ENCODE measurements around the gene SPAG8.
A peak's percentile ranks its signal among the peaks of the same experiment; 100 is the strongest.

Gene SPAG8, protein sequence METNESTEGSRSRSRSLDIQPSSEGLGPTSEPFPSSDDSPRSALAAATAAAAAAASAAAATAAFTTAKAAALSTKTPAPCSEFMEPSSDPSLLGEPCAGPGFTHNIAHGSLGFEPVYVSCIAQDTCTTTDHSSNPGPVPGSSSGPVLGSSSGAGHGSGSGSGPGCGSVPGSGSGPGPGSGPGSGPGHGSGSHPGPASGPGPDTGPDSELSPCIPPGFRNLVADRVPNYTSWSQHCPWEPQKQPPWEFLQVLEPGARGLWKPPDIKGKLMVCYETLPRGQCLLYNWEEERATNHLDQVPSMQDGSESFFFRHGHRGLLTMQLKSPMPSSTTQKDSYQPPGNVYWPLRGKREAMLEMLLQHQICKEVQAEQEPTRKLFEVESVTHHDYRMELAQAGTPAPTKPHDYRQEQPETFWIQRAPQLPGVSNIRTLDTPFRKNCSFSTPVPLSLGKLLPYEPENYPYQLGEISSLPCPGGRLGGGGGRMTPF

DNA sequence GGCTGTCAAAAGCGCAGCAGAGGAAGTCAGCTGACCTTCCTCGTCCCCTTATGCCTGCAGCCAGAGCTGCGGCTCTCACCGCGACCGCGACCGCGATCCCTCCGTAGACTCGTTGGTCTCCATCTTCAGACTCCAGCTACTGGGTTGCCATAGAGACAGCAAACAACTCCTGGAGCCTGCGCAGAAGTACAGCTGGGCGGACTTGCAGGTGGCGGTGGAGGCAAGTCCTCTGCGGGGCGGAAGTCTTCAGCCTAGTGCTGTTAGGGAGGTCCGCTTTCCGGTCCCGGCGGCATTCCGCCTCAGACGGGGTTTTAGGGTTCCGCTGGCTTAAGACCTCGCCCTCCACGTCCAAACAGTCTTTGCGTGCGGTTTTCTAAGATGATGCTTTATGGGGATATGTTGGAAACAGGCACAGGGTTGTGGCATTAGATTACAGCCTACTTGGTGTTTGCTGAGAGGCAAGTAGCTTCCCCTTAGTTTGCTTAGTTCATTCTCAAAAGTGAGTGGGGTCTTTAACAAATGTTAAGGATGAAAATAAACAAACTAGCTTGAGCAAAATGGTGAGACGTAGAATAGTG is at the start of gene SPAG8:
Gene SPAG8, minus strand, starts transcription at position 238 of the 578 bp plus-strand sequence. Its CDS starts 115 bp downstream, at position 123.
- H3K4me1 ChIP-seq (ENCODE audit: insufficient read depth, low read length) = peaks cover 6% of the 10 kb centered on the region
- H3K36me3 ChIP-seq (ENCODE audit: insufficient read depth, low read length) = no peaks in the 10 kb centered on the region
- H3K9ac ChIP-seq (ENCODE audit: low read depth, low read length) = peak within 1 kb of the TSS; percentile 47
- no peaks in the 10 kb centered on the region for H3K9me3 ChIP-seq (ENCODE audit: control insufficient read depth, insufficient read depth, low read length)

DNA sequence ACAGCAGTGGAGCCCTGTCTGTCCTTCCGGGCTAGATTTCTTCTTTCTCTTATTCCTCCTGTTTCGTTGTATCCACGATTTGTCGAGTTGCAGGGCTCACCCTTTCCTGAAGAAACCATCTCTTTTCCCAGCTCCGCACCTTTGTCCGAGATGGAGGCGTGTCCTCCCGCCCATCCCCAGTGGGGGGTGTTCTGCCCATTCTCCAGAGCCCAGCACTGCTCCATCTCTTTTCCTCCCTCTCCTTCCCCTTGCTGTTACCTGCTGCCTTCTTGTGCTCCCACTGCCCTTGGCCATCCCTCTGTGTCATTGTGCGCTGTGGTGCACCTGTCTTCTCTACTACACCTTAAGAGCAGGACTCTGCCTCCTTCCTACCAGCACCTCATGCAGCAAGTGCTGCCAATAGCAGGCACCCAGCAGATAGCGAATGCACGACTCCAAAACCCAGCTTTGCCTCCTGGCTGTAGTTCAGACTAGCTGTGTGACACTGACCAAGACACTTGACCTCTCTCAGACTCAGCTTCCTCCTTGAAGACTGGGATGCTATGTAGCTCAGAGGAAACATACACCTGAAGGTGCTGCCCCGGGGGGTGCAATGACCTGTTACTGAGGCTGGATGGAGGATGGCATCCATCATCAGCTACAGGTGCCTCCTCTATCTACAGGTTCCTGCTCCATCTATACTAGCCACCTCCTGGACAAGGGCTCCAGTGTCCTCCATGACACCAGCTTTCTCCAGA is 49.3 kb upstream of the SPAG8 start:
- Histone ChIP-seq H3K9me3 (ENCODE audit: control insufficient read depth, insufficient read depth, low read length) (no peaks in the 10 kb centered on the region), H3K4me1 (ENCODE audit: insufficient read depth, low read length) (no peaks in the 10 kb centered on the region), H3K36me3 (ENCODE audit: insufficient read depth, low read length) (no peaks in the 10 kb centered on the region), H3K9ac (ENCODE audit: low read depth, low read length) (no peak overlapping the region)

DNA sequence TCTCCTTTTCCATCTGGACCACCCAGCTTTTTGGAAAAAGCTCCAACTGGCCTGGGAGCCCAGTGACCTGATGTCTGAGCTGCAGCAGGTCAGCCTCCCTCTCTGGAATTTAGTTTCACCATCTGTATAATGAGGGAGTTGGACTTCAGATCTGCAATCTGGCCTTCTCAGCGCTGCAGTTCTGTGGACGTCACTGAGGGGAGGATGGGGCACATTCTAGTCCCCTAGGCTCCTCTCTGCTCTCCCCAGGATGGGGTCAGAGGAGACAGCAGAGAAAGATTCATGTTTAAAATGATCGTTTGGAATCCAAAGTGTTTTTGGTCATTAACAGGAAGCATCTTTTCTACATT is 47.9 kb upstream of the SPAG8 start:
- no peaks in the 10 kb centered on the region for H3K36me3 ChIP-seq (ENCODE audit: insufficient read depth, low read length)
- no peaks in the 10 kb centered on the region for H3K9me3 ChIP-seq (ENCODE audit: control insufficient read depth, insufficient read depth, low read length)
- H3K4me1 ChIP-seq (ENCODE audit: insufficient read depth, low read length) = no peaks in the 10 kb centered on the region
- H3K9ac ChIP-seq (ENCODE audit: low read depth, low read length) = no peak overlapping the region

DNA sequence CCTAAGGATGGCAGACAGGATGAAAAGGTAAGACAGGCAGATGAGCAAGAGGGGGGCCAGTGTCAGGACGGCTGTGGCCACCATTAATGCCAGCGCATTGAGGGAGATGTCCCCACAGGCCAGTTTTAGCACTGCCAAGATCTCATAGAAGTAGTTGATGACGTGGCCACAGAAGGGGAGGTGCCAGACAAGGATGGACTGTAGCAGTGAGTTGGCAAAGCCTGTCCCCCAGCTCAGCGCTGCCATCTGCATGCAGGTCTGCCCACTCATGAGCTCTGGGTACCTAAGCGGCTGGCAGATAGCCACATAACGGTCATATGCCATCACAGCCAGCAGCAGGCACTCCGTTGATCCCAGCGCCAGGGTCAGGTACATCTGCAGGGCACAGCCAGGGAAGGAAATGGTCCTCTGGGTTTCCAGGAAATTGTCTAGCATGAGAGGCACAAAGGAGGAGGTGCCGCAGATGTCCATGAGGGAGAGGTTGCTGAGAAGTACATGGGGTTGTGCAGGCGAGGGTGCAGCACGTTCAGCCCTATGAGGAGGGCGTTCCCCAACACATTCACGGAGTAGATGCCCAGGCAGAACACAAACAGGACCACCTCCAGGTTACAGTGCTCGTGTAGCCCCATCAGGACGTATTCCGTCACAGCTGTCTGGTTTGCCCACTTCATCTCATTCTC is 47.4 kb upstream of the SPAG8 start:
- no peaks in the 10 kb centered on the region for H3K36me3 ChIP-seq (ENCODE audit: insufficient read depth, low read length)
- no peak overlapping the region for H3K9ac ChIP-seq (ENCODE audit: low read depth, low read length)
- no peaks in the 10 kb centered on the region for H3K9me3 ChIP-seq (ENCODE audit: control insufficient read depth, insufficient read depth, low read length)
- no peaks in the 10 kb centered on the region for H3K4me1 ChIP-seq (ENCODE audit: insufficient read depth, low read length)

DNA sequence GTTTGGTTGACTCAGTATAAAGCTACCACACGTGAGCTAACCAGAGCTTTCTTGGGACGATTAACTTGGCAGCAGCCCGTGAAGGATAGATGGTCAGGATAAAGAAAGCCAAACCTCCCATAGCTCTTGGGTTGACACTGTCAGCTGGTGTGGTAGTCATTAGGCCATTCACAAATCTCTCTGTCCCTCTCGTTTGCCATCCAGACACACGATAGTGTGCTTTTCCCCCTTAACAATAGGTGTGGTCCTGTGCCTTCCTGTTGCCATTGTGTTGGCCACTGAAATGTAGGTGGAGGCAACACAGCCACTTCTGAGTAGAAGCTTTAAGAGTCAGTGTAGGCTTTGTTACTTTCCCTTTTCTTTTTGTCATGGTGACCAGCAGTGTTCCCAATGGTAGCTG is 46.4 kb upstream of the SPAG8 start:
- no peaks in the 10 kb centered on the region for H3K9me3 ChIP-seq (ENCODE audit: control insufficient read depth, insufficient read depth, low read length)
- no peaks in the 10 kb centered on the region for H3K36me3 ChIP-seq (ENCODE audit: insufficient read depth, low read length)
- no peak overlapping the region for H3K9ac ChIP-seq (ENCODE audit: low read depth, low read length)
- H3K4me1 ChIP-seq (ENCODE audit: insufficient read depth, low read length) = no peaks in the 10 kb centered on the region

DNA sequence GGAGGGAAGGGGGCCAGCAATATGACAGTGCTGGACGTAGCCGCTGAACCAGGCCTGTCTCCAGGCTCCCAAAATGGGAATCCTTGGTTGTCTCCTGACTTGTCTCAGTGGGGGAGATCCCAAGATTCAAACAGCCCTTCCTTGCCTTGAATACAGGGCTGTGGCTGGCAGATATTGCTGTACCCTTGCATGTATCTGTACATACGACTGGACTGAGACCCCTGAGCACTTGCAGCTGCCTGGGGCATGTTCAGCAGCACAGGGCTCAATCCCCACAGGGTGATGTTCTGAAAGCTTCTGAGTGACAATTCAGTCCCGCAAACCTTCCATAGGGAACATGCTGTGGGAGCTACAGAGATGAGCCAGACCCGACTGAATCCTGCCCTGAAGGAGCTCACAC is 44.8 kb upstream of the SPAG8 start:
- Histone ChIP-seq H3K4me1 (ENCODE audit: insufficient read depth, low read length) (no peaks in the 10 kb centered on the region), H3K36me3 (ENCODE audit: insufficient read depth, low read length) (no peaks in the 10 kb centered on the region), H3K9me3 (ENCODE audit: control insufficient read depth, insufficient read depth, low read length) (no peaks in the 10 kb centered on the region), H3K9ac (ENCODE audit: low read depth, low read length) (no peak overlapping the region)

DNA sequence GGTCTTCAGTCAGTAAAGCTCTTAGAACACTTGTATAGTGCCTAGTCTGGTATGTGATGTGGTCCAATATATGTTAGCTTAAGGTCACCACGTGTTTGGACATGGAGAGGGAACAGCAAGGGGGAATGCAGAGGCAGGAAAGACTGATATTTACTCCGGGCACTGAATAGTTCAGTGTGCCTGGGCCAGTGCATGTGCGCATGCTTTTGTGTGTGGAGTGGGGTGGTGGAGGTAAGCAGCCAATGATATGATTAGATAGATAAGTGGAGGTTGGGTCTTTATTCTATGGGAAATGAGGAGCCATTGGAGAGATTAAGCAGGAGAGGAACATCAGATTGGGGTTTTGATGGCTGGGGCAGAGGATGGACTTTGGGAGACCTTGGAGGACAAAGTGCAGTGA is 44.1 kb upstream of the SPAG8 start:
- Histone ChIP-seq H3K36me3 (ENCODE audit: insufficient read depth, low read length) (no peaks in the 10 kb centered on the region), H3K4me1 (ENCODE audit: insufficient read depth, low read length) (no peaks in the 10 kb centered on the region), H3K9ac (ENCODE audit: low read depth, low read length) (no peak overlapping the region), H3K9me3 (ENCODE audit: control insufficient read depth, insufficient read depth, low read length) (no peaks in the 10 kb centered on the region)

DNA sequence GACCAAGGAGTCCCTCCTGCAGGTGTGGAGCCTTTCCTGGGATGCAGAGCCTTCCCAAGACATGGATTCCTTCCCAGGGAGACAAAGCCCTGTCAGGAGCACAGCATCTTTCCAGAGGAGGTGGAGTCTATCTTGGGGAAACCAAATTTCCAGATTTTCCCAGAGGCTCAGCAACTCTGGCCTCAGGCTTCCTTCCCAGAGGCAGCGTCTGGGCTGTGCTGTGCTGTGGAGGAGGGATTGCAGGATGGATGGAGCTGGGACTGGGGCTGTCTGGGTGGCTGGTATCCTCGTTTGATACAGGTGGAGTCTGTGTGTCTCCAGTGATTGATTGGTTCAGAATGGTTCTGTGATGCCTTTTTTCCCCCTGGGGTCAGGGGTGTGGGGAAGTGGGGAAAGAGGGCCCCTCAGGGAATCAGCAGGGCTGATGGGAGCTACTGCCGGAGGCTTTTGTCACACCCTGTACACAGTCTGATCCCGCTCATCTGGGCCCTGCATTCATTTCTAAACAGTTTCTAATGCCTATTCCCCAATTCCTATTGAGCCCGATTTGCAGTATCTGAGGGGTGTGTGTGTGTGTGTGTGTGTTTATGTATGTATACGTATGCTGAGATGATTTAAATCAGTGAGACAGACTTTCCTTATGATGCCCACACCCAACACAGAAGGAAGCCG is 42.2 kb upstream of the SPAG8 start:
- Histone ChIP-seq H3K9ac (ENCODE audit: low read depth, low read length) (no peak overlapping the region), H3K9me3 (ENCODE audit: control insufficient read depth, insufficient read depth, low read length) (no peaks in the 10 kb centered on the region), H3K4me1 (ENCODE audit: insufficient read depth, low read length) (no peaks in the 10 kb centered on the region), H3K36me3 (ENCODE audit: insufficient read depth, low read length) (no peaks in the 10 kb centered on the region)

DNA sequence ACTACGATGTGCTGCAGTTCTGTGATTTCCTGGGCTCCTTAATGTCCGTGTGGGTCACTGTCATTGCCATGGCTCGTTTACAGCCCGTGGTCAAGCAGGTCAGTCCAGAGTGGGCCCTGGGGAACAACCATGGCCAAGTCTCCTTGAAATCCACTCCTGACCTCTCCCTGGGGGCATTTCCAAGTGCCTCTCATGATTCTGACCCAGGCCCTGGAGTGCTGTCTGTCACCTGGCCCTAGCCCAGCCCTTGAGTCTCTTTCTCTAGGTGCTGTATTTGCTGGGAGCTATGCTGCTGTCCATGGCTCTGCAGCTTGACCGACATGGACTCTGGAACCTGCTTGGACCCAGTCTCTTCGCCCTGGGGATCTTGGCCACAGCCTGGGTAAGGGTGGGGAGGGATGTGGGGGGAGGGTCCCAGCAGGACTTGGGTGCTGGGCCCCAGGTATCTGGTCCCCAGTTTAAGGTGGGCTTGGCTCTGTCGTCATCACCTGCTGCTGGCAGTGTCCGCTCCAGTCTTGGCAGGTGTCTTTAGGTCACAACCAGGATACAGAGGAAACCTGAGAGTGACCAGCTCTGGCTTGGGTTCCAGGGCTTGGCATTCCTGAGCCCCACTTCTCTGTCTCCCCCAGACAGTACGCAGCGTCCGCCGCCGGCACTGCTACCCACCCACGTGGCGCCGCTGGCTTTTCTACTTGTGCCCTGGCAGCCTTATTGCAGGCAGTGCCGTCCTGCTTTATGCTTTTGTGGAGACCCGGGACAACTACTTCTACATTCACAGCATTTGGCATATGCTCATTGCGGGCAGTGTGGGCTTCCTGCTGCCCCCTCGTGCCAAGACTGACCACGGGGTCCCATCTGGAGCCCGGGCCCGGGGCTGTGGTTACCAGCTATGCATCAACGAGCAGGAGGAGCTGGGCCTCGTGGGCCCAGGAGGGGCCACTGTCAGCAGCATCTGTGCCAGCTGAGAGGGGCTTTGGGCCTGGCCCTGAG is 41.1 kb upstream of the SPAG8 start:
- no peaks in the 10 kb centered on the region for H3K36me3 ChIP-seq (ENCODE audit: insufficient read depth, low read length)
- H3K4me1 ChIP-seq (ENCODE audit: insufficient read depth, low read length) = no peaks in the 10 kb centered on the region
- H3K9ac ChIP-seq (ENCODE audit: low read depth, low read length) = no peak overlapping the region
- H3K9me3 ChIP-seq (ENCODE audit: control insufficient read depth, insufficient read depth, low read length) = no peaks in the 10 kb centered on the region

DNA sequence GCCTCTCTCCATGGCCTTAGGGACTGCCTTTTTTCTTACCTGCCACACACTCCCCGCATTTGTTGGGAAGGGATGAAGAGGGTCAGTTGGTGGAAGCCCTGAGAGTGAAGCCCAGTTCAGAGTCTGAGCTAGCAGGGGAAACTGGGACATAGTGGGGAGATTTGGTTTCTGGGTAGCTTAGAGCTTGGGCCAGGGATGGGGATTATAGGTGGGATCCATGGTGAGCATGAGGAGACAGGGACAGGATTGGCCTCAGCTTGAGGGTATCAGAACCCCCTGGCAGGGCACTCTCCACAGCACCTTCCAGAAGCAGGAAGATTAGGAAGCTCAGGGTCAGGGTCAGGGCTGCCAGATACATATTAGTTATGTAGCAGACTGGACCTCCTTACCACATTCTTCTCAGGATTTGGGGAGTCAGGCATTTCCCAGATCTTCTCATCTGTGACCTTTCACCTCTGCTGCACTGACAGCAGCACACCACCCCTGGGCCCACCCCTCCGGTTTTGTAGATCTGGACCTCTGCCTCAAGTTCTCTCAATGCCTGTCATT is 40.3 kb upstream of the SPAG8 start:
- H3K4me1 ChIP-seq (ENCODE audit: insufficient read depth, low read length) = no peaks in the 10 kb centered on the region
- no peak overlapping the region for H3K9ac ChIP-seq (ENCODE audit: low read depth, low read length)
- no peaks in the 10 kb centered on the region for H3K9me3 ChIP-seq (ENCODE audit: control insufficient read depth, insufficient read depth, low read length)
- no peaks in the 10 kb centered on the region for H3K36me3 ChIP-seq (ENCODE audit: insufficient read depth, low read length)

DNA sequence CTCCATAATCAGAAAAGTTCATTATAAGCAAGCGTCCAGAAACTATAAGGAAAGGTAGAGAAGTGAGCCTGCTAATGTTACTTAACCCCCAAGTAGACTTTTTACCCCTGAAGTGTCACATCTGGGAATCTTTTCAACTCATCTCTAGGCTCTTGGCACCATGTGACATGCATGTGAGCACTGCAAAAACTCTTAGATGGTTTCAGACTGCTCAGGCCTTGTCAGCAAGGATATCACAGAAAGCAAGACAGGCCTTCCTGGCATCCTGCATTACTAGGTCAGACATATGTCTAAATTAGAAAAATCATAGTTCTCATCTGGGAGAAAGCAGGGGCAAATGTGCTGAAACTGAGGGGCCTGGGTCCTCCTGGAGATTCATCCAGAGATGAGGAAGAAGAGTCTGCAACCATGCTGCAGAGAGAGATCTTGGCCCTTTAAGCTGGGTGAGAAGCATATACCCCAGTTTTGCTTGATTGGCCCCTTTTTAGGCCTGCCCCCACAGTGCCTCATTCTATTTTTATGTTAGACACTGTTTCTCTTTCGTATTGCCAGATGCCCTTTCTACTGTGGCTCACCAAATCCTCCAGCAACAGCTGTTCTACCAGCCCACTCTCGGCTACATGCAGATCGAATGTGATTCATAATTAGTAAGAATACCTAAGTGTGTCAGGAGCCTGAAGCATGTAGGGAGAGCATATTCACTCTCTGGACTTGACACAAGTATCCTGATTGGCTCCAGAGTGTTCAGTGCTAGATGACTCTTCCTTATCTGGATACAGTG is 35.9 kb upstream of the SPAG8 start:
- Histone ChIP-seq H3K9ac (ENCODE audit: low read depth, low read length) (no peak overlapping the region), H3K4me1 (ENCODE audit: insufficient read depth, low read length) (peaks cover 17% of the 10 kb centered on the region), H3K36me3 (ENCODE audit: insufficient read depth, low read length) (no peaks in the 10 kb centered on the region), H3K9me3 (ENCODE audit: control insufficient read depth, insufficient read depth, low read length) (no peaks in the 10 kb centered on the region)
